ENCODE data around the gene PAPOLA. TPM values are rescaled to one million over a fixed set of nuclear protein-coding genes. Genes with fewer than 3 reads are reported as not detected.

Gene PAPOLA
- total RNA-seq, 2 donors from 2014 or later = 195 to 220 TPM

DNA sequence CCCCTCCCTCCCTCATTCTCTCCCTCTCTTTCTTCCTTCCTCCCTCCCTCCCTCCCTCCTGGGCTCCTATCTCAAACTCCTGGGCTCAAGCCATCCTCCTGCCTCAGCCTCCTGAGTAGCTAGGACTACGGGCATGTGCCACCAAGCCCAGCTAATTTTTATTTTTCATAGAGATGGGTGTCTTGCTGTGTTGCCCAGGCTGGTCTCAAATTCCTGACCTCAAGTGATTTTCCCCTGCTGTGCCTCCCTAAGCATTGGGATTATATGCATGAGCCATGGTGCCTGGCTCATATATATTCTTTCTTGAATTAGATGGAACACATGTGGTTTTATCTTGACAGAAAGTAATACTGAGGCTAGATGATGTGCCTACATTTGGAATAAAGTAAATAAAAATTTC lies 14.2 kb downstream of the PAPOLA start:
- ATAC-seq = no peak
- H3K27ac Mint-ChIP-seq = peak overlapping the region in 1 of 2 donors; percentile 22
- DNase-seq (ENCODE audit: low spot score in 2 of 2) = no peak
- H3K9me3 Mint-ChIP-seq = no peaks in the 10 kb centered on the region
- H3K36me3 Mint-ChIP-seq = no peaks in the 10 kb centered on the region

DNA sequence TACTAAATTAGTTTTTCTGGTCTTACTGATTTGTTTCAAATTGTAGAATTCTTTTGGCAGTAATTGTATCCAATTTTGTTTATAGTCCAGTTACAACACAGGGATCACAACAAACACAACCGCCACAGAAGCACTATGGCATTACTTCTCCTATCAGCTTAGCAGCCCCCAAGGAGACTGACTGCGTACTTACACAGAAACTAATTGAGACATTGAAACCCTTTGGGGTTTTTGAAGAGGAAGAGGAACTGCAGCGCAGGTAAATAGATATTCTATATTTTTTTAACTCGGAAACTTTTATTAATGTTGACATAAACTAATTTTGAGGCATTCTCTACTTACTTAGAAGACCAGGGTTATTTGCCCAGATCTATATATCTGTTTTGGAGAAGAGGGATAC lies 17.8 kb downstream of the PAPOLA start:
- H3K36me3 Mint-ChIP-seq = no peaks in the 10 kb centered on the region
- DNase-seq (ENCODE audit: low spot score in 2 of 2) (no peak), ATAC-seq (no peak)
- H3K27ac Mint-ChIP-seq = no peak overlapping the region
- H3K9me3 Mint-ChIP-seq = no peaks in the 10 kb centered on the region

- Mint-ChIP-seq H3K36me3 (peaks cover 0 to 10% of the 10 kb centered on the region in 2 donors), H3K27ac (peak overlapping the region in 1 of 2 donors; percentile 74), H3K9me3 (no peaks in the 10 kb centered on the region)
- no peak for DNase-seq (ENCODE audit: low spot score in 2 of 2)
- ATAC-seq = no peak
Measured at GRCh38 chr14:96525452-96525851, 23.3 kb downstream of the PAPOLA start.

DNA sequence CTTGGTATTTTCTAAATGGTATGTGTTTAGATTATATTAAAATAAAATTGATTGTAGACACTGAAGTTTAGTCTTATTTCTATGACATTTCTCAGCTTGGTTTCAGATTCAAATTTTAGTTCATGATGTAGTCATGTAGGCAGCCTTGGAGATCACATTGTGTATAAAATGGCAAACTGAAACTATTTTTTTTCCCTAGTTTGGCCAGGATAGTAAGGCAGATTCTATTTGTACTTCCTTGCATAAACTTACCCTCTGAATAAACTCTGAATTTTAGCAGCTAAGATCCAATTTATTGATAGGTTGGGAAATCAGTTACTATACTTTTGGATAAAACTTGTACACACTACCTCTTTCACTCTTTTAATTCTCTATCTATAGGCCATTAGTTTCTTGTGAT lies 30.4 kb downstream of the PAPOLA start:
- DNase-seq (ENCODE audit: low spot score in 2 of 2) = no peak
- H3K36me3 Mint-ChIP-seq = no peaks in the 10 kb centered on the region
- H3K27ac Mint-ChIP-seq = no peak overlapping the region
- ATAC-seq = no peak
- H3K9me3 Mint-ChIP-seq = no peaks in the 10 kb centered on the region

DNA sequence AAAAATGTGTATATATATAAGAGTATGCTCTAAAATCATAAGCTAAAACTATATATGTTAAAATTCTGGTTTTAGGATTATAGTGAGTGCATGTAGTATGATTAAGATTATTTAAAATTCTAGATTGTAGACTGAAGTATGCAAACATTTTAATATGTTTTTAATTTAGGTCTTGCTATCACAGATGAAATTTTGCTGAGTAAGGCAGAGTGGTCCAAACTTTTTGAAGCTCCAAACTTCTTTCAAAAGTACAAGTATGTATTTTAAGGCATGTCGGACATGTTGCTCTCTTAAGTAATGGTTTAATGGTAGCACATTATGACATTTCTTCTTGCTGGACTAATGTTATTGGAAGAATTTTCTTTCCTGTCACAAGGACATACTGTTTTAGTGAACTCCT lies 34.6 kb downstream of the PAPOLA start:
- ATAC-seq (no peak), DNase-seq (ENCODE audit: low spot score in 2 of 2) (no peak)
- H3K9me3 Mint-ChIP-seq = no peaks in the 10 kb centered on the region
- H3K36me3 Mint-ChIP-seq = no peaks in the 10 kb centered on the region
- peak overlapping the region in 1 of 2 donors; percentile 37 for H3K27ac Mint-ChIP-seq

DNA sequence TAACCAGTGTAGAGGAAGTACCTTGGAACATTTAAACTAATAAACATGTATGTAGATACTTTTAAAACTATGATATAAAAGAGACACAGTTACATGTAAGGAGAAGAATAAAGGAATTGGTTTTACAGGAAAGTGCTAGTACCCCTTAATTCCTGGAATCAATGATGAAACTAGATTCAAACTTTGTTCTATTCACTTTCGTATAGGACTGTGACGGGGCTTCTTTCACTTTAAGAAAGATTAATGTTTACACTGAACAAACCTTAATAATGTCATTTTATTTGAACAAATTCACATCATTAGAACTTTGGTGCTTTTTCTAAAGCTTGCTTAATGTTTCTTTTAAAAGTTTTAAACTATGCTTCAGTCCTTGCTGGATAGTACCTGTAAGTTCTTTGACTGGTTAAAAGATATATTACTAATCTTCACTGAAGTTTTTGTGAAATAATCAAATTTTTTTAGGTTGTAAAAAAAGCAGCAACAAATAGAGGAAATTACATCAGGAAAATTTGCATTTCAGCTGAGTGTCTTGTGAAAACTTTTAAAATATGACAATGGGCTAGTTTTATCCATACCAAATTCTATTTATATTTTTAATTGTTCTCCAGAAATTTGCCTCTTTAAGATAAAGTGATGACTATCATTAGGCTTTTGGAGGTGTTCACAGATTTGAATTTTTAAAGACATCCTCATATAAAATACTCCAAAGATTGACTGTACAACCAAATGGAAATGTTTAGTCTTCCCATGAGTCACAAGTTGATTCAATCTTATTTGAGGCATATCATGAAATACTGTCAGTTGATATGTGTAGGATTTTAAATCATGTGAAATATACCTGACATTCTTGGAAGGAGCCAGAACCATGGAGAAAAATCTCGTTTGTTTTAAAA lies 36.2 kb downstream of the PAPOLA start:
- no peak for ATAC-seq

GRCh38 chr14:96538990-96539317 lies 36.8 kb downstream of the PAPOLA start:
- DNase-seq (ENCODE audit: low spot score in 2 of 2) = no peak

More for the DNA sequence above, 36.2 kb downstream of the PAPOLA start:
- peak overlapping the region in 1 of 2 donors; percentile 70 for H3K27ac Mint-ChIP-seq
- DNase-seq (ENCODE audit: low spot score in 2 of 2) = no peak
- no peaks in the 10 kb centered on the region for H3K9me3 Mint-ChIP-seq
- H3K36me3 Mint-ChIP-seq = no peaks in the 10 kb centered on the region

GRCh38 chr14:96554315-96554910 lies 52.2 kb downstream of the PAPOLA start:
- ATAC-seq = peak in 1 of 2 donors; percentile 60

More at GRCh38 chr14:96538990-96539317, 36.8 kb downstream of the PAPOLA start:
- no peaks in the 10 kb centered on the region for H3K9me3 Mint-ChIP-seq
- ATAC-seq = no peak
- H3K36me3 Mint-ChIP-seq = peaks cover 0 to 2% of the 10 kb centered on the region in 2 donors
- H3K27ac Mint-ChIP-seq = no peak overlapping the region

GRCh38 chr14:96559571-96559970 lies 57.4 kb downstream of the PAPOLA start:
- Mint-ChIP-seq H3K9me3 (no peaks in the 10 kb centered on the region), H3K27ac (no peak overlapping the region), H3K36me3 (peaks cover 9 to 18% of the 10 kb centered on the region in 2 donors)
- ATAC-seq (no peak), DNase-seq (ENCODE audit: low spot score in 2 of 2) (no peak)

More at GRCh38 chr14:96554315-96554910, 52.2 kb downstream of the PAPOLA start:
- Mint-ChIP-seq H3K36me3 (peaks cover 14 to 17% of the 10 kb centered on the region in 2 donors), H3K9me3 (no peaks in the 10 kb centered on the region), H3K27ac (peak overlapping the region in 1 of 2 donors; percentile 7)
- DNase-seq (ENCODE audit: low spot score in 2 of 2) = no peak

DNA sequence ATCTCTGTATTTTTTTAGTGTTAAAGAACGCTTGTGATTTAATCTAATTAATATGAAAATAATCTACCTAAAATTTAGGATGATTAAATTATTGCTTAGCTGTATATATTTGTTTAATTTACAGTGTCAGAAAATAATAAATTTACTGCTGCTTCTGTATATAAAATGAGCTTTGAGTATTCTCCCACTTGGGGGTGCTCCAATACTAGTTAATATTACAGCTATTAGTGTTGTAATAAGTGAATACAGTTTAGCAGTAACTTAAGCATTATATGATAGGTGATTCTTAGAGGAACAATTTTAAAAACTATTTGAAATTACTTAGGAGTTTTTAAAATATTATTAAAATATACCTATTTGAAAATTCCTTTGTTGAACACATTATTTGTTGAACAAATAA lies 62.2 kb downstream of the PAPOLA start:
- Mint-ChIP-seq H3K36me3 (peaks cover 0 to 12% of the 10 kb centered on the region in 2 donors), H3K27ac (no peak overlapping the region), H3K9me3 (no peaks in the 10 kb centered on the region)
- DNase-seq (ENCODE audit: low spot score in 2 of 2) (no peak), ATAC-seq (no peak)

DNA sequence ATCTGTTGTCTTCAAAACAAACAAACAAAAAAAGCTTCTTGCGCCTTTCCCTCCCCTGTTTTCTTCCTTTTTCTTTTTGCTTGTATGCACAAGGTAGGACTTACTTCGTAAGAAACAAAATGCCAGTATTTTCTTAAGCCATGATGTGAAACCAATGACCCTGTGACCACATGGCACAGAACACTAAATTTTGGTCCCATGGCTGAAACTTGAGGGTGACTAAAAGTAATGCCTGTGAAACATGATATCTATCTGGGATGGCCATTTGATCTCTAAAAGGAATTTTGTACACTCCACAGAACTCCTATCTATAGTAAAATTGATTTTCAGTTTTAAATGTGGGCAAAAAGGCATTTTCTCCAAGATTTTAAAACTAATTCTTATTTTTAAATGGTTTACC lies 63.6 kb downstream of the PAPOLA start:
- no peak for DNase-seq (ENCODE audit: low spot score in 2 of 2)
- peaks cover 0 to 10% of the 10 kb centered on the region in 2 donors for H3K36me3 Mint-ChIP-seq
- peak overlapping the region in 1 of 2 donors; percentile 12 for H3K27ac Mint-ChIP-seq

GRCh38 chr14:96567289-96567899 lies 65.2 kb downstream of the PAPOLA start:
- DNase-seq (ENCODE audit: low spot score in 2 of 2) (no peak), ATAC-seq (peak in 1 of 2 donors; percentile 66)
- Mint-ChIP-seq H3K27ac (no peak overlapping the region), H3K9me3 (no peaks in the 10 kb centered on the region), H3K36me3 (peaks cover 0 to 6% of the 10 kb centered on the region in 2 donors)

More for the DNA sequence above, 63.6 kb downstream of the PAPOLA start:
- no peak for ATAC-seq
- H3K9me3 Mint-ChIP-seq = no peaks in the 10 kb centered on the region

DNA sequence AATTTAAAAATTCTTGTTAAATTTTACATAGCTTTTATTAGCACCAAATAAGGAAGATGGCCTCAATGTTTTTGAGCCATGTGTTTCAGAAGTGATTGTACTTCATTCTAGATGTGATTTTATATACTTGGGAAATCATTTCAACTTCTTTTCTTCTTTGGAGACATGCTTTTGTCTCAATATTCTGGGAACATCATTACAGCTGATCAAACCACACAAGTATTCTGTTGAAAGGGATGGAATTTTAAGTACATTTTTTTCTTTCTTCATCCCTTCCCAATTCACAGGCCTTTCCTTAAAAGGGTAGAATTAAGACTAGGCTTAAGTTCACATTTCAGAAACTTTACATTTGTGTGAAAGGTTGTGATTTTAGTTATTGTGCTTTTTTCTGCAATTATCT lies 66.4 kb downstream of the PAPOLA start:
- Mint-ChIP-seq H3K27ac (no peak overlapping the region), H3K9me3 (no peaks in the 10 kb centered on the region), H3K36me3 (peaks cover 0 to 6% of the 10 kb centered on the region in 2 donors)
- DNase-seq (ENCODE audit: low spot score in 2 of 2) = no peak
- ATAC-seq = no peak

- no peak for ATAC-seq
- no peak for DNase-seq (ENCODE audit: low spot score in 2 of 2)
- Mint-ChIP-seq H3K27ac (no peak overlapping the region), H3K9me3 (no peaks in the 10 kb centered on the region), H3K36me3 (no peaks in the 10 kb centered on the region)
Measured at GRCh38 chr14:96571311-96571710, 69.1 kb downstream of the PAPOLA start.

GRCh38 chr14:96573473-96574100 lies 71.4 kb downstream of the PAPOLA start:
- DNase-seq (ENCODE audit: low spot score in 2 of 2) = no peak
- H3K9me3 Mint-ChIP-seq = no peaks in the 10 kb centered on the region
- no peak for ATAC-seq
- H3K36me3 Mint-ChIP-seq = no peaks in the 10 kb centered on the region
- no peak overlapping the region for H3K27ac Mint-ChIP-seq

DNA sequence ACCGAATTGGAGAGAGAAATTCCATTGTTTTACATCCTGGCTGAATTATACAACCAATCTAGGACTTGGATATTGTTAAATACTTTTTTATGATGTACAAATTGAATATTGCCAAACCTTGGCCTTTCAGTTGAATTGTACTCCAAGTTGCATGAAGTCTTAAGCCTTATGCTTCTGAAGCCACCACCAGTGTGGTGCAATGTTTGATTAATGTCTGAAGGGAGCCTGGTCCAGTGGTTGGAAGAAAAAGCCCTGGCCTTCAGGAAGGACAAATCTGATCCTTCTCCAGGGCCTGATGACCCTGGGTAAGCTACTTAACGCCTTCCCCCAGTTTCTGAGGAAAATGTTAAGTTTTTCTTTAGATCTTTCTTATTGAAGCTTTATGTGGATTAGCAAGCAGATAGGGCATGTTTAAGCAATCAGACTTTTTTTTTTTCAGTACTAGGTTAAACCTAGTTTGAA lies 72.0 kb downstream of the PAPOLA start:
- H3K27ac Mint-ChIP-seq = peak overlapping the region in 1 of 2 donors; percentile 25
- H3K36me3 Mint-ChIP-seq = no peaks in the 10 kb centered on the region
- DNase-seq (ENCODE audit: low spot score in 2 of 2) = no peak

More for the DNA sequence above, 72.0 kb downstream of the PAPOLA start:
- H3K9me3 Mint-ChIP-seq = no peaks in the 10 kb centered on the region
- ATAC-seq = no peak
